GM19463 (cell line): Measurements from ENCODE around the gene NPBWR2.
"Not testable (repeated sequence)": the region's sequence is repeated elsewhere in the genome, so short reads cannot be mapped to it uniquely, and the experiment has no call there.

ENCODE experiments used
- ATAC-seq: cut with Tn5 transposase; IDR thresholded peaks from one replicate; pipeline ENCODE4 v1.9.1; 2021; ENCODE audit warnings: mild to moderate bottlenecking, moderate library complexity; ENCODE audit not compliant: unreplicated experiment

Gene NPBWR2

DNA sequence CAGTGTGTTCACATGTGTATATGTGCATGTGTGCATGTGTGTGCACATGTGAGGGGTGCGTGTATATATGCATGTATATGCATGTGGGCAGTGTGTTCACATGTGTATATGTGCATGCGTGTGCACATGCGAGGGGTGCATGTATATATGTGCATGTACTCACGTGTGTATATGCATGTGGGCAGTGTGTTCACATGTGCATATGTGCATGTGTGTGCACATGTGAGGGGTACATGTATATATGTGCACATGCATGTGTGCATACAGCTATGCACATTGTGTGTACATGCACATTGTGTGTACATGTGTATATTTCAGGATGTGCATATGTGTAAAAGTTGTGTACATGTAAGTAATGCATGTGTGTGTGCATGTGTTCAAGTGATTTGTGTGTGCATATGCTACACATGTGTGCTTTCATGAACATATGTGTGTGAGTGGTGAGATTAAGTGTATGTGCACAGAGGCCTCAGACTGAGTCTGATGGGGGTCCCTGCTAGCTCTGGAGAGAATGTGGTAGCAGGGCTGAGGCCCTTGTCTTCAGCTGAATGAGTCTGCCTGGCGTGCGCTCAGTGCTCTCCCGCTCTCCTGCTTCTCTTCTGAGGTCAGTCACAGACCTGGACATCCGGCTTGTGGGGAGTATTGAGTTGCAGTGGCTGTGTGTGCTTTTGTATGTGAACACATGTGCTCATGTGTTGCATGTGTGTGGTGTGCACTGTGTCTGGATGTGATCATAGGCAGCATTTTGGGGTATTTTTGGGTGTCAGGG lies 37.0 kb upstream of the NPBWR2 start:
- ATAC-seq: no peak

DNA sequence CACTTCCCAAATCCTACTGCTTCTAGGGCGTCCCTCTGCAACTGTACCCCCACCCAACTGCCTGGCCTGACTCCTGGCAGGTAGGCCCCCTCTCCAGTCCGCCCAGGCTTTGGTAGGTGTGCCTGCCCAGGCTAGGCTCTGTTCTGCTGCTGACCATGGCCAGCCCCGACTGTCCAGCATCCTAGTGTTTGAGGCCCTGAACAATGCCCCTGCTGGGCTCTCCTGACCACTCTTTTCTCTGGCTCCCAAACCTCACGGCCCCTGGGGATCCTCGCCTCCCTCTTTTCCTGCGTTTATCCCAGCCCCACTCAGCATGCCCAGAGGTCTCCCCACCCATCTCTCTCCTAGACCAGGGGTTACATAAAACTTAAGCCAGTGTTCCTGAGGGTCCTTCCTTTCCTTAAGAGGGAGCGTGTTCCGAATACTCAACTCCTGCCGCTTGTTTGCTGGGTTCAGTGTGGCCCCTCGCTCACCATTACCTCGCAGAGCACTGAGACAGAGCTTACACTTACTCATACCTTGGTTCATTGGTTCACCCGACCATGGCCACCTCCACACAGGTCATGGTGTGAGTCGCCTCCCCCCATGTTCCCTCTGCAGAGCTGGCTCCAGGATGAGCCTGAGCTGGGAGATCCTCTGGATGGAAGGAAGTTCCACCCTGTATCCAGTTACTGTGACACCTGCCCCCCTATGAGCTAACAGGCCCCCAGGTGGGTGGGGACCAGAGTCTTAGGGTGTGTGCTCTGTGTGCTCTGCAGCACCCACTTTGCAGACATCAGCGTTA lies 35.8 kb upstream of the NPBWR2 start:
- ATAC-seq: no peak

DNA sequence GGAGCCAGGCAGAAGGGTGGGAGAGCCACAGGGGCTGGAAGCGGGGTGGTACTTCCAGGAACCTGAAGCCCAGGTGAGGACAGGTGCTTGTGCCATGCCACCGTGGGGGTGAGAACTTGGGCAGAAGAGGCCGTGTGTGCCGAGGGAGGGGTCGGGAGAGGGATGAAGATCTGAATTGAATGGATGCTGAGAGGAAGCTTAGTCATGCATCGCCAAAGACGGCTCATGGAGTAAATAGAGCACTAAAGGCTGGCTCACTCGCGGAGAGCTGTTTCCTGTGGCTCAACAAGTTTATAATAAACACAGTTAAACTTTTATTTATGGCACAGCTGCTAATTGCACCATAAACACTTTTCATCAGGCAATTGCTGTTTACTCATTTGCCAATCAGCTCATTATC lies 35.2 kb upstream of the NPBWR2 start:
- ATAC-seq: no peak

DNA sequence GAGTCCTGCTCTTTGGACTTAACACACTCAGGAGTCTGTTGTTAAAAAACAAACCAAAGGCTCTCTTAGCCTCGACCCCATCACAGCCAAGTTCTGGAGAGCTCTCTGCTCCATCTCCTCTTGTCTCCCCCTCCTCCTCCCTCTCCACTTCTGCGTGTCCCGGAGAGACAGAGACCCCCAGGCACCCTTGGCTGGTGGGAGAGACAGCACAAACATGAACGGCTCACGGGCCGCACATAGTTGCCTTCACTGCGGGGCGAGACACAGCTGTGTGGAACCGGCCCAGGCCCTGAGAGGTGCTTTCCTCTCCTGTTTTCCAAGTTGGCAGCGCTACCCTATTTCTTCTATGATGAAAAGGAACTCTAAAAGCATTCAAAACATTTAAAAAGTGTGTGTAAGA lies 33.6 kb upstream of the NPBWR2 start:
- no peak for ATAC-seq

DNA sequence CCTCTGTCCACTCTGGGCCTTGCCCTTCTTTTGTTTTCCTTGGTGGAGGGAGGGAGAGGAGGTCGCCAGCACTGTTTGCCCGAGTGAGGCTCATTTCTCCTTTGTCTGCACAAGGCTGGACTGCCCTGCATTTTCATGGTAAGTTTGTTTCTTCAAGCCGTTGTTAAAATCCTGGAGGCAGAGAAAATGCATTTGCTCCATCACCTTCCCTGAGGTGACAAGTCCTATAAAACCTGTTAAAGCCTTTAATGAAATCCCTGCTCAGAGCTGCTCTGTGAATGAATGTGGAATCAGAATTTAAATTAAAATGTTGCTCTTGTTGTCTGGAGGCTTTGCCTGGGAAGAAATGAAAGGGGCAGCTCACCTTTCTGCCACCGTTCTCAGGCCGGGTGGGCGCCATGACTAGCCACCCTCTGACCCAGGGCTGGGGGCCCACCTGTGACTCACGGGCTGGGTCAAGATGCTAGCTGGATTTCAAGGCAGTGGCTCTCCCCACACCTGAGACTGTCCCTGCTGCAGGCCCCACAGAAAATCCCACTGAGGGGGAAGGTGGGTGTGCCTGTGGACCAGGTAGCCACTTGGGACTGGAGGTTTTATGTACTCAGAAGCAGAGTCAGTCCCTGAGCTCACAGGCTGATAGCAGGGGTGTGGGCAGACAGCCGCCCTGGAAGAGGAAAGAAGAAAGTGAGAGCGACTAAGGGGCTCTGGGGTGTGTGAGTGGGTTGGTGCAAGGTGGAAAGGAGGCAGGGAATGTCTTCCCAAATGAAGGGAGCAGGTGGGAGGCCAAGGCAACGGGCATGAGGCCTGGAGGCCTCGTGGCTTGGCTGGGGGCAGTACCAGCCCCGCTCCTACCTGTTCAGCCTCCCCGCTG lies 32.9 kb upstream of the NPBWR2 start:
- no peak for ATAC-seq

DNA sequence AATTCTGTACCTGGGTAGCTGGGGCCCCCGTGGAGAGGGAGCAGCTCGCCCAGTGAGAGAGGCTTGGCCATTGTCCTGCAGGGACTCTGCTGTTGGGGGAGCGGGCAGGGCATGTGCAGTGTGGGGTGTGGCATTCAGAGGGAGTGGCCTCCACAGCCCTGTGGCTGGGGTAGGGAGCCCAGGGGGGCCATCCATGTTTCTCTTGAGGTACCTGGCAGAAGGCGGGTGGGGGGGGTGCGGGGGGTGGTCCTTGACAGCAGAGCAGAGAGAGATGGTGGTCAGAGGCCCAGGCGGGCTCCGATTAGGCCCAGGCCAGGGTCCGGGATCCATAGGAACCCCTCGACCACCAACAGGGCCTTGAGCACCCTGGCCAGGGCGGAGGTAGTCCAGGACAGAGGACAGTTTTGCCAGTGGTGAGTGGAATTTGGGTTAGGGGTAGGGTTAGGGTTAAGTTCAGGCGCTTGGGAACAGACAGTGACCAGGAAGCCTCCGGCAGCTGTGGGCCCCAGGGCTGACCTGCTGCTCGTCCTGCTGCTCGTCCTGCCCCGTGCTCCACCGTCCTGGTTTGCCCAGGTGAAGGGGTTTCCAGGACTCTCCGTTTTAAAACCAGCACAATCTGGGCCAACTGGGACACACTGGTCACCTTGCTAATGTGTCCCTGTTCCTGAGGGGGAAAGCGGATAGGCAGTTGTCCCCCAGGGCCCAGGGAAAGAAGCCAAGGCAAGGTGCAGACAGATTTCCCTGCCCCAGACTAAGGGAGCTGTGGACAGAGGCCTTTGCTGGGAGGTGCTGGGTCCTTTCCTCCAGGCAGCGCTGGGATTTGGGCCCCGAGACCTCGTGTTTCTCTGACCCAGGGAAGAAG lies 32.1 kb upstream of the NPBWR2 start:
- no peak for ATAC-seq

DNA sequence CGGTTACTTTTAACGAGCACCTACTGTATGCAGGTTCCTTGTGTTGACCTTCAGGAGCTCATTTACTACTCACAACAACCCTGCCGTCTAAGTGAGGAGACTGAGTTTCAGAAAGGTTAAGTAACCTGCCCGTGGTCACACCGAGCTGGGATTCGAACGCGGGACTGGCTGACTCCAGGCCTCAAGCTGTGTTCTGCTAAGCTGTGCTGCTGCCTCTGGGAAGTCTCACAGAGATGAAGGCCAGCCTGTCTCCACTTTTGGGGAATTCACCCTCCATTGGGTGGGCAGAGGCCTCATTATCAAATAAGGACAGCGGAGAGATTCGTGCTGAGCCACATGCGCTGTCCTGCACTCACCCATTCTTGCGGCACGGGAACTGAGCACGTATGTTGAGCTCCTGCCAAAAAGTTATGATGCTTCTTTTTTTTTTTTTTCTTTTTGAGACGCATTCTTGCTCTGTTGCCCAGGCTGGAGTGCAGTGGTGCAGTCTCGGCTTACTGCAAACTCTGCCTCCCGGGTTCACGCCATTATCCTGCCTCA lies 31.0 kb upstream of the NPBWR2 start:
- ATAC-seq: no peak

DNA sequence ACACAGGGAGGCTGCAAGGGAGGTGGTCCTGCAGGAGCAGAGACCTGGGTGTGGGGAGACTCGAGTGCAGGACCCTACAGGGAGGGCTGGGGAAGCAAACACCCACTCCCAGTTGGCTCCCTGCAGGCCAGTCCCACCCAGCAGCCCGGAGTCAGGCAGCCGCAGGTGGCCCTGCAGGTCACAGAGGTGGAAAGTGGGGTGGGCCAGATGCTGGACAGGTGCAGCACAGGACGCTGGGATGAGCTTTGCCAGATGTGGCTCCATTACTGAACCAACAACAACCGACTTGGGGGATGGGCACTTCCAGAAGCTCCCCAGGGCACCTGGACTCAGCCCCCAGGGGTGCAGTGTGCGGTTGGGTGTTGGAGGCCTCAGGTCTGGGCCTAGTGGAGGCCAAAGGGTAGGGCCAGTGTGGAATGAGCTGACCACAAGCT lies 30.2 kb upstream of the NPBWR2 start:
- ATAC-seq: no peak

DNA sequence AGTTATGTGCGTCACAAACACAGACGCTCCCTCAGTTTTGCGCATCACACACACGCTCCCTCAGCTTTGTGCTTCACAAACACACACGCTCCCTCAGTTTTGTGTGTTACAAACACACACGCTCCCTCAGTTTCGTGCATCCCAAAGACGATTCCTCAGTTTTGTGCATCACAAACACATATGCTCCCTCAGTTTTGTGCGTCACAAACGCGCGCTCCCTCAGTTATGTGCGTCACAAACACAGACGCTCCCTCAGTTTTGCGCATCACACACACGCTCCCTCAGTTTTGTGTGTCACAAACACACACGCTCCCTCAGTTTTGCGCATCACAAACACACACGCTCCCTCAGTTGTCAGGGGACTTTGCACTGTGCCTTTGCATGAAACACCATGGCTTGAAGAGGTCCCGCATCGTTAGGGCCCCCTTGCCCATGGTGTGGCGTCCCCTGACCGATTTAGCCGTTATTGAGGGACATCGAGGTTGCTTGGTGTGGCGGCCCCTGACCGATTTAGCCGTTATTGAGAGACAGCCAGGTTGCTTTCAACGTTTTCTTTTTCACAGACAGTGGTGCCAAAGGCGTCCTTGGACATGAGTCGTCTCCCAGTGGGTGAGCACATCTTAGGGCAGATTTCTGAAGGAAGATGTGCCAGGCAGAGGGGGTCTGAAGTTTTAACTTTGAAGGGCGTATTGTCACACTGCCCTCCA lies 28.8 kb upstream of the NPBWR2 start:
- no peak for ATAC-seq

DNA sequence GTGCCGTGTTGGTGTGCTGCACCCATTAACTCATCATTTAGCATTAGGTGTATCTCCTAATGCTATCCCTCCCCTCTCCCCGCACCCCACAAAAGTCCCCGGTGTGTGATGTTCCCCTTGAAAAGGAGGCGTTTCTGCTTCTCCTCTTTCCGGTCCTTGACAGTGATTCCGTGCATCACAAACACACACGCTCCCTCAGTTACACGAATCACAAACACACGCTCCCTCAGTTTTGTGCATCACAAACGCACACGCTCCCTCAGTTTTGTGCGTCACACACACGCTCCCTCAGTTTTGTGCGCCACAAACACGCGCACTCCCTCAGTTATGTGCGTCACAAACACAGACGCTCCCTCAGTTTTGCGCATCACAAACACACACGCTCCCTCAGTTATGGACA lies 27.4 kb upstream of the NPBWR2 start:
- ATAC-seq: not testable (repeated sequence)

DNA sequence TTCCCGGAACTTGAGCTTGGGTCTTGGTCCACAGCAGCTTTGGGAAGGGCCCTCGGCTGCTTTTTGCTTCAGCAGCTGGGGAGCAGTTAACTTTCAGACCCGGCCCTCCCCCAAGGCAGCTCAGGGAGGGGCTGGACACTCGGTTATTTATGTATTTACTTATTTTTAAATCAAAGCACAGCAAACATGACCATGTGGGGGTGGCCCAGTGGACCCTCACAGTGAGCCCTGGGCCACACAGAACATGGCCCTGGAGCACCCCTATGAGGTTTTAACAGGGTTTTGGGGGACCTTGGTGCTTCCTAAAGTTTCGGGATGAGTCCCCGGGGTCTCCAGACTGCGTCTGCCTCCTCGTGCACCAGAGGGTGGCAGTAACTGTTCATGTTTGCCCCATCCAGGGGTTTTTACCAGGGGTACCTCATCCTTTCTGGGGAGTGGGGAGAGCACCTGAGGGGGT lies 26.6 kb upstream of the NPBWR2 start:
- no peak for ATAC-seq

DNA sequence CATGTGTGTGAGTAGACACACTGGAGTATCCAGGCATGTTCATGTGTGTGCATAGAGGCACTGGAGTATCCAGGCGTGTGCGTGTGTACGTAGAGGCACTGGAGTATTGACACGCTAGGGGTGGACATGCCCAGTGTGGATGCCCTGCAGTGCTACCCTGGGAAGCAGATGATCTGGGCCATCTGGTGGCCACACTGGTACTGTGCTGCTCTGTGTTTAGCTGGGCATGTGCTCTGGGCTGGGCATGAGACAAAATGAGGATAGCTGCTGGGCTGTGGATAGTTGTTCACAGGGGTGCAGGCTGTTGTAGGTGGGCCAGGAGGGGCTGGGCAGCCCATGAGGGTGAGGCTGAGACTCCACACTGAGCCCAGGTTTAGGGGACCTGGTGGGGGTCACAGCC lies 24.0 kb upstream of the NPBWR2 start:
- ATAC-seq: no peak

DNA sequence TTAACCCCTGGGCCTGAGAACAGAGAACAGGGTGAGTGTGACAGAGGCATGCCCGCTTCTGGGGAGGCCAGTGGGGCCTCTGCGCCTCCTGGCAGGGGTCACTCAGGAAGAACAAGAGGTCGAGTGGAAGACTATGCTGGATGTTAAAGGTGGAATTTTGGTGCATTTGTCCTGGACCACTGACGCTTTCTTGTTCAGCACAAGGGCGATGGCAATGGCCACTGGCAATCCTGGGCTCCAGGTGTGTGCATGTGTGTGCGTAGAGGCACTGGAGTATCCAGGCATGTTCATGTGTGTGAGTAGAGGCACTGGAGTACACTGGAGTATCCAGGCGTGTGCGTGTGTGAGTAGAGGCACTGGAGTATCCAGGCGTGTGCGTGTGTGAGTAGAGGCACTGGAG lies 23.5 kb upstream of the NPBWR2 start:
- ATAC-seq: no peak

DNA sequence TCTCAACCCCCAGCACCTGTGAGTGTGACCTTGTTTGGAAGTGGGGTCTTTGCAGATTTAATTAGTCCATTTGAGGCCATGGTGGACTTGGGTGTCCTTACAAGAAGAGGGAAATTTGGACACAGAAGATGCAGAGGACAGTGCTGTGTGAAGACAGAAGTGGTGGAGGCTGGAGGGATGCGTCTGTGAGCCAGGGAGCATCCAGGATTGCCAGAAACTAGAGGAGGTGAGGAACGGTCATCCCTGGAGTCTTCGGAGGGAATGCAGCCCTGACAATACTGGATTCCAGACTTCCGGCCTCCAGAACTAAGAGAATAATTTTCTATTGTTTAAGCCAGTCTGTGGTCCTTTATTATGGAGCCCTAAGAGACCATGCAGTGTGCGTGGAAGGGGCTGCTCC lies 22.9 kb upstream of the NPBWR2 start:
- no peak for ATAC-seq

DNA sequence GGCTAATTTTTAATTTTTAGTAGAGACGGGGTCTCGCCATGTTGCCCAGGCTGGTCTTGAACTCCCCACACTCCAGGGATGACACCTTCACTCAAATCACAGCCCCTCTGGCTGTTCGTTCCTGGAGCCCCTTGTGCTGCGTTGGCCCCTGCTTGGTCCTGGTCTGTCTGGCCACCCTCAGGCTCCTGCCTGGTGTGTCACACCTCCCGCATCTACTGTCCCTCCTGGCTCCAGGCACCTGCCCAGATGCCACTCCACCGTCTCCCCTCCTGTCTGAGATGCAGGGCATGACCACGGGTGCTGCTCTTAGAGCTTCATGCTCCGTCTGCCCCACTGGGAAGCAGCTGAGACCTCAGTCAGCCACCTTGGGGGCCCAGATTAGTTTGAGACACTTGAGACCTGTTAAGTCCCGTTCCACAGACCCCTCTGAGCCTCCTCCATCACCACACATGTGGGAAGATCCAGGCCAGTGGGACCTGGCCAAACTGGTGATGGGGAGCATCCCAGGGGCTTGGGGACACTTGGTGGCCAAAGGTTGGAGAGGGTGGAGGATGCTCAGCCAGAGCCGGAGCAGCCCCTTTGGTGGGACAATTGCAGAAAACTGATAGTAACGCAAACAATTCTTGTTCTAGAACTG lies 21.9 kb upstream of the NPBWR2 start:
- ATAC-seq: no peak

DNA sequence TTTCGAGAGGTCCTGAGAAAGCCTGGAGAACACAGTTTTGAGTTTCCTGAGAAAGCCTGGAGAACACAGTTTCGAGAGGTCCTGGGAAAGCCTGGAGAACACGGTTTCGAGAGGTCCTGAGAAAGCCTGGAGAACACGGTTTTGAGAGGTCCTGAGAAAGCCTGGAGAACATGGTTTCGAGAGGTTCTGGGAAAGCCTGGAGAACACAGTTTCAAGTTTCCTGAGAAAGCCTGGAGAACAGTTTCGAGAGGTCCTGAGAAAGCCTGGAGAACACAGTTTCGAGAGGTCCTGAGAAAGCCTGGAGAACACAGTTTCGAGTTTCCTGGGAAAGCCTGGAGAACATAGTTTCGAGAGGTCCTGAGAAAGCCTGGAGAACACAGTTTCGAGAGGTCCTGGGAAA lies 16.2 kb upstream of the NPBWR2 start:
- not testable (repeated sequence) for ATAC-seq

DNA sequence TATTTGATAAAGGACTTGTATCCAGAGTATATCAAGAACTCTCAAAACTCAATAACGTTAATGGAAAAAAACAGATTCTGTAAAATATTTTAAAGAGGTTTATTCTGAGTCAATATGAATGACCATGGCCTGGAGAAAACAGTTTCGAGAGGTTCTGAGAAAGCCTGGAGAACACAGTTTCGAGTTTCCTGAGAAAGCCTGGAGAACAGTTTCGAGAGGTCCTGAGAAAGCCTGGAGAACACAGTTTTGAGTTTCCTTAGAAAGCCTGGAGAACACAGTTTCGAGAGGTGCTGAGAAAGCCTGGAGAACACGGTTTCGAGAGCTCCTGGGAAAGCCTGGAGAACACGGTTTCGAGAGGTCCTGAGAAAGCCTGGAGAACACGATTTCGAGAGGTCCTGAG lies 15.6 kb upstream of the NPBWR2 start:
- not testable (repeated sequence) for ATAC-seq

DNA sequence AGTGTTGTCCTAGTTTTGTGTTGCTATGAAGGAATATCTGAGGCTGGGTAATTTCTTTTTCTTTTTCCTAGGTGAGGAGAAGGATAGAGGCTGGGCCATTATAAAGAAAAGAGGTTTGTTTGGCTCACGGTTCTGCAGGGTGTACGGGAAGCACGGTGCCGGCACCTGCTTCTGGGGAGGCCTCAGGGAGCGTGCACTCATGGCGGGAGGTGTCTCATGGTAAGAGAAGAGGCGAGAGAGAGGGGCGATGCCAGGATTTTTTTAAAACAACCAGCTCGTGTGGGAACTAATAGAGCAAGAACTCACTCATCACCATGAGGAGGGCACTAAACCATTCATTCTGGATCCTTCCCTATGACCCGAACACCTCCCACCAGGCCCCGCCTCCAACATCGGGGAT lies 14.2 kb upstream of the NPBWR2 start:
- ATAC-seq: no peak
